Measurements from ENCODE around the gene ESF1. TPM values are rescaled to one million over a fixed set of nuclear protein-coding genes. Genes with fewer than 3 reads are reported as not detected.
"Not testable (repeated sequence)": the region's sequence is repeated elsewhere in the genome, so short reads cannot be mapped to it uniquely, and the experiment has no call there.

Gene ESF1
- total RNA-seq, 2 experiments from 2014 or later = 10.1 to 13.5 TPM

DNA sequence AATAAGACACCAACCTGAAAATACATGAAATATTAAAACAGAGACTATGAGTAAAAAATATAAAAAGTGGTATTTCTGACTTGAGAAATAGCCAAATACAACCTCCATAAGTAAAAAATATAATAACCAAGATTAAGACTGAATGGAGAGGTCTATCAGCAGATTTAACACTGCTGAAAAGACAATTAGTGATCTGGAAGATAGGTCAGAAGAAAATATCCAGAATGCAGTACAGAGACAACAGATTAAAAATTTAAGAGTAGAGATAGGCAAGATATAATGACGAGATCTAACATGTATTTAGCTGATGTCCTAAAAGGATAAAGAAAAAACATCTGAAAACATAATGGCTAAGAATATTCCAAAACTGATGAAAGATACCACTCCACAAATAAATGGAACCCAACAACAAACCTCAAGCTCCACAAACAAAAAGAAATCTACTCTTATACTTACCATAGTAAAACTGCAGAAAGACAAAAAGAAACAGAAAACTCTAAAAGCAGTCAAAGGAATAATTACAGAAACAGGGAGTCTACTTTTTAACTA lies 18.8 kb downstream of the ESF1 start:
- peaks cover 93% of the 10 kb centered on the region for H3K36me3 ChIP-seq (ENCODE audit: insufficient read depth, low read length)
- DNase-seq (ENCODE audit: low spot score) = no peak
- H3K27ac ChIP-seq (ENCODE audit: low read depth, low read length, poor library complexity, severe bottlenecking) = no peak overlapping the region
- no peaks in the 10 kb centered on the region for H4K20me1 ChIP-seq (ENCODE audit: insufficient read depth, low read length)
- CTCF ChIA-PET (ENCODE audit: unreplicated experiment) = no interaction called here
- H3K4me2 ChIP-seq (ENCODE audit: low read length) = no peak overlapping the region
- no peaks in the 10 kb centered on the region for H3K79me2 ChIP-seq (ENCODE audit: insufficient read depth, low read depth, low read length)
- intact Hi-C loops (cut with micrococcal nuclease; ENCODE audit: unreplicated experiment) = no loop called here
- TF ChIP-seq, protein P1, sequence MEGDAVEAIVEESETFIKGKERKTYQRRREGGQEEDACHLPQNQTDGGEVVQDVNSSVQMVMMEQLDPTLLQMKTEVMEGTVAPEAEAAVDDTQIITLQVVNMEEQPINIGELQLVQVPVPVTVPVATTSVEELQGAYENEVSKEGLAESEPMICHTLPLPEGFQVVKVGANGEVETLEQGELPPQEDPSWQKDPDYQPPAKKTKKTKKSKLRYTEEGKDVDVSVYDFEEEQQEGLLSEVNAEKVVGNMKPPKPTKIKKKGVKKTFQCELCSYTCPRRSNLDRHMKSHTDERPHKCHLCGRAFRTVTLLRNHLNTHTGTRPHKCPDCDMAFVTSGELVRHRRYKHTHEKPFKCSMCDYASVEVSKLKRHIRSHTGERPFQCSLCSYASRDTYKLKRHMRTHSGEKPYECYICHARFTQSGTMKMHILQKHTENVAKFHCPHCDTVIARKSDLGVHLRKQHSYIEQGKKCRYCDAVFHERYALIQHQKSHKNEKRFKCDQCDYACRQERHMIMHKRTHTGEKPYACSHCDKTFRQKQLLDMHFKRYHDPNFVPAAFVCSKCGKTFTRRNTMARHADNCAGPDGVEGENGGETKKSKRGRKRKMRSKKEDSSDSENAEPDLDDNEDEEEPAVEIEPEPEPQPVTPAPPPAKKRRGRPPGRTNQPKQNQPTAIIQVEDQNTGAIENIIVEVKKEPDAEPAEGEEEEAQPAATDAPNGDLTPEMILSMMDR (conservative IDR thresholded peaks at IDR 0.05; ENCODE audit: low read length) = no peak
- TF ChIP-seq EZH2phosphoT487 (IDR thresholded peaks at IDR 0.05; ENCODE audit: borderline replicate concordance, low read depth, low read length) = no peak
- POLR2A ChIA-PET = interaction anchor here (0.7 to 1.5 kb wide), 3 partner anchors 11 to 13 kb away, joined by 3 to 4 read pairs (median 3); no protein-coding TSS in a partner anchor
- H3K9me3 ChIP-seq (ENCODE audit: low read length) = peaks cover 17% of the 10 kb centered on the region; the same call in 1 of the 2 replicates
- no peaks in the 10 kb centered on the region for H3K9me2 ChIP-seq (ENCODE audit: insufficient read depth, low read length)
- H3K4me3 ChIP-seq (ENCODE audit: low read depth, low read length, poor library complexity, severe bottlenecking) = no peak overlapping the region
- no peak overlapping the region for H2AFZ ChIP-seq (ENCODE audit: low read length)
- BruUV-seq (replicated peaks) = no TSS peak
- H3K4me1 ChIP-seq (ENCODE audit: insufficient read depth, low read length, poor library complexity, severe bottlenecking) = no peaks in the 10 kb centered on the region

DNA sequence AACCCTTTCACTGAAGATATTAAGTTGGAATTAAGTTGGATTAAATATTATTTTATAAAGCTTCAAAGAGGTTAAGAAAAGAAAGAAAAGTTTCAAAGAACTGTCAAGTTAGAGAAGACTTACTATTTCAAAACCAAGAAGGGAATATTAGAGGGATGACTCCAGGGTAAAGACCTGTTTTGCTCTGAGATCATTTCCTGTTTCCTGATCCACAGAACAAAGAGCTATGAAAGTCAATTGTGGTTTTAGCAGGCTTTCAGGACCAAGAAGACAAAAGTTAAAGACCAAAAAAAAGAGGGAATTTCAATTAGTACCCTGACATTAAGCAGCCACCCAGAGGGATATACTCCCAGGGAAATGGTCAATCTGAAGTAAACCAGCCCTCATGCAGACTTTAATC lies 19.4 kb downstream of the ESF1 start:
- DNase-seq (ENCODE audit: low spot score) = no peak
- peaks cover 87% of the 10 kb centered on the region for H3K36me3 ChIP-seq (ENCODE audit: insufficient read depth, low read length)
- H3K4me1 ChIP-seq (ENCODE audit: insufficient read depth, low read length, poor library complexity, severe bottlenecking) = no peaks in the 10 kb centered on the region
- CTCF ChIA-PET (ENCODE audit: unreplicated experiment) = no interaction called here
- H3K9me2 ChIP-seq (ENCODE audit: insufficient read depth, low read length) = no peaks in the 10 kb centered on the region
- peaks cover 17% of the 10 kb centered on the region; the same call in 1 of the 2 replicates for H3K9me3 ChIP-seq (ENCODE audit: low read length)
- no peaks in the 10 kb centered on the region for H3K79me2 ChIP-seq (ENCODE audit: insufficient read depth, low read depth, low read length)
- no peak overlapping the region for H3K4me2 ChIP-seq (ENCODE audit: low read length)
- no TSS peak for BruUV-seq (replicated peaks)
- H3K4me3 ChIP-seq (ENCODE audit: low read depth, low read length, poor library complexity, severe bottlenecking) = no peak overlapping the region
- H3K27ac ChIP-seq (ENCODE audit: low read depth, low read length, poor library complexity, severe bottlenecking) = no peak overlapping the region
- POLR2A ChIA-PET = interaction anchor here (1.5 kb wide), 1 partner anchor 12 kb away, joined by 4 read pairs; no protein-coding TSS in a partner anchor
- H4K20me1 ChIP-seq (ENCODE audit: insufficient read depth, low read length) = no peaks in the 10 kb centered on the region
- intact Hi-C loops (cut with micrococcal nuclease; ENCODE audit: unreplicated experiment) = no loop called here
- H2AFZ ChIP-seq (ENCODE audit: low read length) = no peak overlapping the region
- no peak for TF ChIP-seq EZH2phosphoT487 (IDR thresholded peaks at IDR 0.05; ENCODE audit: borderline replicate concordance, low read depth, low read length)
- TF ChIP-seq, protein P1 (conservative IDR thresholded peaks at IDR 0.05; ENCODE audit: low read length) = no peak

DNA sequence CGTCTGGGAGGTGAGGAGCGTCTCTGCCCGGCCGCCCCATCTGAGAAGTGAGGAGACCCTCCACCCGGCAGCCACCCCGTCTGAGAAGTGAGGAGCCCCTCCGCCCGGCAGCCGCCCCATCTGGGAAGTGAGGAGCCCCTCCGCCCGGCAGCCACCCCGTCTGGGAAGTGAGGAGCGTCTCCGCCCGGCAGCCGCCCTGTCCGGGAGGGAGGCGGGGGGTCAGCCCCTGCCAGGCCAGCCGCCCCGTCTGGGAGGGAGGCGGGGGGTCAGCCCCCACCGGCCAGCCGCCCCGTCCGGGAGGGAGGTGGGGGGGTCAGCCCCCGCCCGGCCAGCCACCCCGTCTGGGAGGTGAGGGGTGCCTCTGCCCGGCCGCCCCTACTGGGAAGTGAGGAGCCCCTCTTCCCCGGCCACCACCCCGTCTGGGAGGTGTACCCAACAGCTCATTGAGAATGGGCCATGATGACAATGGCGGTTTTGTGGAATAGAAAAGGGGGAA lies 24.2 kb downstream of the ESF1 start:
- H3K4me1 ChIP-seq (ENCODE audit: insufficient read depth, low read length, poor library complexity, severe bottlenecking); CTCF ChIA-PET (ENCODE audit: unreplicated experiment); H3K79me2 ChIP-seq (ENCODE audit: insufficient read depth, low read depth, low read length); POLR2A ChIA-PET; H3K4me2 ChIP-seq (ENCODE audit: low read length); H3K27ac ChIP-seq (ENCODE audit: low read depth, low read length, poor library complexity, severe bottlenecking); H4K20me1 ChIP-seq (ENCODE audit: insufficient read depth, low read length); H3K9me3 ChIP-seq (ENCODE audit: low read length); intact Hi-C loops (cut with micrococcal nuclease; ENCODE audit: unreplicated experiment); H3K9me2 ChIP-seq (ENCODE audit: insufficient read depth, low read length); H3K4me3 ChIP-seq (ENCODE audit: low read depth, low read length, poor library complexity, severe bottlenecking); DNase-seq (ENCODE audit: low spot score); H2AFZ ChIP-seq (ENCODE audit: low read length); BruUV-seq (replicated peaks): not testable (repeated sequence)
- H3K36me3 ChIP-seq (ENCODE audit: insufficient read depth, low read length) = peaks cover 84% of the 10 kb centered on the region
